Body of pancreas (tissue), 4 donors: ENCODE results near the gene SETBP1.

Experiments
- POLR2A ChIP-seq, 3 donors: fragments of 450-650 bp; IDR thresholded peaks; one replicate each; pipeline ENCODE4 v1.6.1; 2016; ENCODE audit warnings: antibody characterized with exemption in 3 of 3, mild to moderate bottlenecking in 2 of 3
- TF ChIP-seq, protein P1 (sequence below), 7 experiments: fragments of 450-650 bp in 4 of 7; fragments of 200-600 bp in 3 of 7; sonication (generic) in 3 of 7; IDR thresholded peaks; one replicate each; pipeline ENCODE4 v1.5.1; 2016 to 2019; ENCODE audit warnings: antibody characterized with exemption in 7 of 7

DNA sequence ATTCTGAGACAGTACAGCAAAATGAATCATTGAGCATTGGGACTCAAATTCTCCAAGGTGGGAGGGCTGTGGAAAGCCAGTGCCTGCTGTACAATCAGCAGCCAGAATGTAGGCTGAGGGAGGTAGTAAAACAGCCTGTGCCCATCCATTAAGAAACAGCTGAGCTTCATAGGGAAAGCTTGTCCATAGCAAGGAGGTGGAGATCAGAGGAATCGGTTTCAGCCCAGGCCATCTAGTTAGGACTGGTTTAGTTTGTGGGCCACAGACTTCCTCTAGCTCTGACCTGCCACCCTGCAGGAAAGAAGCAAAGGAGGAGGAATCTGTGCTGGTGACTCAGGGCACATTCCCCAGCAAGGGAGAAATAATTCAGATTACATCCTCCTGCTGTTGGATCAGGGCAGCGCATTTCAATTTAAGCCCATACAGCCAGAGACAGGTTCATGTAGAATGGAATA, 333.4 kb downstream of the SETBP1 start:
- TF ChIP-seq, protein P1, sequence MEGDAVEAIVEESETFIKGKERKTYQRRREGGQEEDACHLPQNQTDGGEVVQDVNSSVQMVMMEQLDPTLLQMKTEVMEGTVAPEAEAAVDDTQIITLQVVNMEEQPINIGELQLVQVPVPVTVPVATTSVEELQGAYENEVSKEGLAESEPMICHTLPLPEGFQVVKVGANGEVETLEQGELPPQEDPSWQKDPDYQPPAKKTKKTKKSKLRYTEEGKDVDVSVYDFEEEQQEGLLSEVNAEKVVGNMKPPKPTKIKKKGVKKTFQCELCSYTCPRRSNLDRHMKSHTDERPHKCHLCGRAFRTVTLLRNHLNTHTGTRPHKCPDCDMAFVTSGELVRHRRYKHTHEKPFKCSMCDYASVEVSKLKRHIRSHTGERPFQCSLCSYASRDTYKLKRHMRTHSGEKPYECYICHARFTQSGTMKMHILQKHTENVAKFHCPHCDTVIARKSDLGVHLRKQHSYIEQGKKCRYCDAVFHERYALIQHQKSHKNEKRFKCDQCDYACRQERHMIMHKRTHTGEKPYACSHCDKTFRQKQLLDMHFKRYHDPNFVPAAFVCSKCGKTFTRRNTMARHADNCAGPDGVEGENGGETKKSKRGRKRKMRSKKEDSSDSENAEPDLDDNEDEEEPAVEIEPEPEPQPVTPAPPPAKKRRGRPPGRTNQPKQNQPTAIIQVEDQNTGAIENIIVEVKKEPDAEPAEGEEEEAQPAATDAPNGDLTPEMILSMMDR (IDR thresholded peaks at IDR 0.05) = no peak
- TF ChIP-seq POLR2A (IDR thresholded peaks at IDR 0.05) = no peak
